Occipital lobe (tissue), 2 donors: ENCODE measurements around the gene PRUNE1. TPM values are rescaled to one million over a fixed set of nuclear protein-coding genes. Genes with fewer than 3 reads are reported as not detected.
A peak's percentile ranks its signal among the peaks of the same experiment; 100 is the strongest.

Source experiments
- DNase-seq: peaks from one replicate; lab custom pipeline; 2025; lab: John Stamatoyannopoulos, UW
- total RNA-seq: library from RNA; depleted of rRNA; stranded (reverse); fragments of >200 nt; gene quantifications from one replicate; pipeline ENCODE4 v1.2.3, GENCODE V29; 2014

Gene PRUNE1
- total RNA-seq, 1 donor from 2014 or later, result 25.3 TPM

DNA sequence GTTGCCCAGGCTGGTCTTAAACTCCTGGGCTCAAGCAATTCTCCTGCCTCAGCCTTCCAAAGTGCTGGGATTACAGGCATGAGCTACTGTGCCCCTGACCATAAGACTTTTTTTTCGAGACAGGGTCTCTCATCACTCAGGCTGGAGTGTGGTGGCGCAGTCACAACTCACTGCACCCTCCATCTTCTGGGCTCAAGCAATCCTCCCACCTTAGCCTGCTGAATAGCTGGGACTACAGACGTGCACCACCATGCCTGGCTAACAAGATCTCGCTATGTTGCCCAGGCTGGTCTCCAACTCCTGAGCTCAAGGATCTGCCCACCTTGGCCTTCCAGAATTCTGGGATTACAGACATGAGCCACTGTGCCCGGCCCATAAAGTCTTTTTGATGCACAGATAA lies 41.2 kb downstream of the PRUNE1 start:
- DNase-seq, result no peak

GRCh38 chr1:151050051-151050688 lies 41.9 kb downstream of the PRUNE1 start:
- DNase-seq, result no peak

DNA sequence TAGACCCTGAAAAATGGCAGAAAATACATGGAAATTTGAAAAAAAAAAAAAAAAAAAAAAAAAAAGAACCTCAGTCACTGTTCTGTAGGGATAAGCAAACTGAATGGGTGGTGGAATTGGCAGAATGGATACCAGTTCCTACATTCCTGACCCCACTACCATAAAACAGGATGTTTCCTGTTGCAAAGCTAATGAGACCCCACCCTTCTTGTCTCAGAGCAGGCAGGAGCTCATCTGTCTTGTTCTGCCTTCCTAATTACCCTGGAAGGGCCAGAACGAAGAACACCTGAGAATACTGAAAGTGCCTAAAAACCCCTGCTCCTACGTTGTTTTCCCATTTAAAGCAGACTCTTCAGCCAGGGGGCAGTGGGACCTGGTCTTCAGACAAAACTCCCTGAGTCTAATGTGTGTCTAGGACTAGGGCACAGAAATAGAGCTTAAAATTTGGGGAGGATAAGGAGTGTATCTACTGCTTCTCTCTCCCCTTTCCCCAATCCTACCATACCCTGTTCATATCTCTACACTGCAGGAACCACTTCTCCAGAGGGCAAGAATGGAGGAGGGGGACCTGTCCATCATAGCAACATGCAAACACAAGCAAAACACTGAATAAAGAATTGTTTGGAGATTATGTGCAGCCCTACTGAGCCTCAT lies 43.2 kb downstream of the PRUNE1 start:
- no peak for DNase-seq

- DNase-seq, result no peak
Measured at GRCh38 chr1:151054971-151055547, 46.8 kb downstream of the PRUNE1 start.

GRCh38 chr1:151055581-151055980 lies 47.3 kb downstream of the PRUNE1 start:
- no peak for DNase-seq

- DNase-seq, result no peak
Measured at GRCh38 chr1:151056149-151056548, 47.9 kb downstream of the PRUNE1 start.

DNA sequence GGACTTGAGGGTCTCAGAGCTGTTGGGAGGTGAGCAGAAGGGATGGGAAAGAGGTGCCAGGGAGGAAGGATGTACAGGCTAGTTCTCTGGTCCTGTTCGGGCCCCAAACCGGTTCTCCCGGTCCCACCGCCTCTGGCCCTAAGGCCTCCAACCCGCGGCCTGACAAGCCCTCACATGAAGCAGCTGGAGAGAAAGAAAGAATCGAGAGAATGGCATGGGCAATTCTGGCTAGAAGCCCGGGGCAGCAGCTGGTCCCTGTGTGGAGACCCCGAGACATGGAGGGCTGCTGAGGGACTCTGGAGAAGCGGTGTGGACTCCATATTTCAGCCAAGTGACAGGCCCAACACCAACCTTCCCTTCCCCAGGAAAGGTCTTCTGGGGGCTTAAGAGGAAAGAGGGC lies 50.4 kb downstream of the PRUNE1 start:
- DNase-seq, result no peak

DNA sequence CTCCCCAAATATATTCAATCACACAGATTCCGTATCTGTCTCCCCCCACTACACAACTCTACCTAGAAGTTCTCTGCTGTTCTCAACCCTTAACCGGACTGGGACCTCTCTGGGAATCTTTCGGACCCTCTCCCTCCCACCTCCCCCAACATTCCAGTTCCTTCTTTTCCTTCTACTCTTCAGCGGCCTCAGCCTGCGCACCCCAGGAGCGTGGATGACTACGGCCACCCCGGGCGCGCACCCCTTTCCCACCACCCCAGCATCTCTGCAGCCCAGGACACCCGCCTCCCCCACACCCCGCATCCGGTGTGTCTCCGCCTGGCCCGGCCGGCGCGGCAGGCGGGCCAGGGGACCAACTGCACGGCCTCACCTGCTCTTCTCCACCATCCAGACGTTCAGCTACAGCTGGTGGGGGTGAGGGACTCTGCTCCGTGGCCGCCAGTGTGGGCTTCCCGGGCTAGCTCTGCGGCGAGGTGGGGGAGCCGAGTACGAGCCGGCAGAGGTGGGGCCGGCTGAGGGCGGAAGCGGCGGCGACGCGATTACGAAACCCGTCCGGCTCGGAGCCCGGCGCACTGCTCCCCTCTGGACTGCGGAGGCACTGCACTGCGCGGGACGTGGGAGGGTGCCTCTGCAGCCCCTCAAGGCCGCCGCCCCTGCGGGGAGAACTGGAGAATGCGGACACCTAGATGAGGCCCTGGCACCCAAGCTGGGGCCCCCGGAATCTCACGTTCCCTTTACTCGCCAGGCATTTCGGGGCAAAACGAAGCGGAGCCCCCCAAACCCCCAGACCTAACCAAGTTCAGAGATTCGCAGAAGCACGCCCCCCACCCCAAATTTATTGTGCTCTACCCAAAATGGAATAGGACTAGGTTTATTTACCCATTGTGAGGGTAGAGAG lies 51.1 kb downstream of the PRUNE1 start, which contains the start of gene CDC42SE1:
Gene CDC42SE1 (minus strand): TSS at position 514 of the 898 bp plus-strand sequence. CDS start 3,892 bp downstream, outside the sequence.
- peak; percentile 74 for DNase-seq

GRCh38 chr1:151060007-151060656 lies 51.9 kb downstream of the PRUNE1 start, which contains the start of gene MLLT11:
MLLT11 (plus strand) TSS chr1:151060397; CDS start chr1:151067225, 6,828 bp downstream.
- DNase-seq, result peak; percentile 57

DNA sequence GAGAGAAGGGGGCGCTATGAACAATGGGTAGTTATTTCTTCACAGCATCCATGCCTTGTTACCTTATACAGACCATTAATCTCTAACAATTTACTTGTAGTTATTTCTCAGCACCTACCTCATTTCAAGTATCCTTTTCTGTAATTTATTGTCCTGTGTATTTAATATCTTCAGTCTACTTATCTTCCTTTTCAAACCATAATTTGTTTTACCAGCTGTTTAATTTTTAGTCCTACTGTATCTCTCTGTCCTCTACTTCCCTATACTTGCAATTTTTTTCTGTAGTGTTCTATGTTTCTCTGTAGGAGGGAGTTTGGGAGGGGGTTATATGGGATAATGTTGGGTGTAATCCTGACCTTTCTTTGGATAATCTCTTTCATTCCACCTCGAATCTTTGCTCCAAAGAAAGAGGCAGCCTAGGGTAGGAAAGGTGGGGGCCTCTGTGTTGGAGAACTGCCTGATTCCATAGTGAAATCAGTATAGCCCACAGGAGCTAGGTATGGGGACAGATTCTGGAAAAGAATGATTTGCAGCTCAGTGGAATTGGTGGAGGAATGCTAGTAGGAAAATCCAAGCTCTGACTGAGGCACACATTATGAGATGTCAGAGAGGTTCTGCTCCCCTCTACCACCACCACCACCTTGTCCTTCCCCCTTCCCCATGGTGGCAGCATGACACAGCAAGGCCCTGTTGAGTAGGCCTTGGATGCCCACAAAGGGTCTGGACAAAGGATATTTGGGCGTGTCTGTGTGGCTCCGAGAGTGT lies 52.6 kb downstream of the PRUNE1 start:
- no peak for DNase-seq

DNA sequence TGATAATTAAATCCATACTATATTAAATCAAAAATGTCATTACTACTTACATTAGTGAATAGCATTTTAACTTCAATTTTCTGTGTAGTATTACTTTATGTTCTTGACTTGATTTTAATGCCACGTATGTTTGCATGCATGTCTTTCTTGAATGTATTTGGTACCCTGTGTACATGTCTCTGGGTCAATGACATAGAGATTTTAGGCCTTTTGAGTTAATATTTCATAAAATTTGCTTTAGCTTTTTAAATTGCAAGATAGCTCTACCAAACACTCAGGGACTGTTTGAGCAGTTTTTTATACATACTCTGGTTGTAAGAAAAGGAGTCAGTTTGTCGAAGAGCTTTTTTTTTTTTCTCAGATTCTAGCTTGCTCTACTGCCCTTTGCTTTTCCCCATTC lies 53.5 kb downstream of the PRUNE1 start:
- no peak for DNase-seq

DNA sequence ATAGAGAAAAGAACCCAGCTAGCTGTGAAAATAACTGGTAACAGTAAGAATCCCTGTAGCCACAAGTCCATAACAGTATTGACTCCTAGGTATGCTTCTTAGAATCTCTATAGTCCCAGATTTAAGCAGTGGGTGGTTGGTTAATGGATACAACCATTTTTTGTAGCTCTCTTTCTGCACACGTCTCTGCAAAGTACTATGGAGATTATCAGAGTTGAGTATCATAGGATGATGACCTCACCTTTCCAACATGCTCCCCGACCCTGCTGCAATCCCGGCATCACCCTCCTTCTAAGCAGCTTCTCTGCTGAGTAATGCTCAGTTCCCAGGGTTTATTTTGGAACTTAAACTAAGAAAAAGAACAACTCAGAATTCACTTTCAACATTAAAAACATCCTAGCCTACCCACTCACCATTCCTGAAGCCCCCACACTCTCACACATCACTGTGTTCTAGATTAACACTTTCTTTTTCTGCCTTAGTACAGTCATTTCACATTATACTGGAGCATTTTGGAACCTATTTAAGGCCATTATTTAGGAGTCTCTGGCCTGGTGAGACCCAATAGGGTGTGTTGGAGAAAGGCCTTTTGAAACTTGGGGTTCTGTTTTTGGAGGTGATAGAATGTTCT lies 54.6 kb downstream of the PRUNE1 start:
- DNase-seq, result no peak

GRCh38 chr1:151065089-151065645 lies 56.9 kb downstream of the PRUNE1 start:
- no peak for DNase-seq

- DNase-seq, result no peak
Measured at GRCh38 chr1:151067185-151067584, 58.9 kb downstream of the PRUNE1 start.

DNA sequence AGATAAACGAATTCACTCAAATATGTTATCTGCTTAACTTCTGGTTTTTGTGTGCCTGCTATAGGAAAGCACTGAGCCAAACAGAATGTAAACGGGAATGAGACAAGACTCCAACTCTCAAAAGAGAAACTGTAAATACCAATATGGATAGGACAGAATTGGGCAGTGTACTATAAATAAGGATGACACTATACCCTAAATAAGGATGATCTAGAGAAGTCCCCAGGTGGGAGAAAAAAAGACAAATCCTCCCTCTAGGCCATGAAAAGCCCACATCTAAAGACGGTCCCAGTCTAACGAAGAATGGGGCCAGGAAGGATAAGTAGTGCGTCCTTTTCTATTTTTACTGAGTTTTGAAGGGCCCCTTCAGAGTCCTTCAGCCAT lies 60.8 kb downstream of the PRUNE1 start:
- DNase-seq, result no peak

DNA sequence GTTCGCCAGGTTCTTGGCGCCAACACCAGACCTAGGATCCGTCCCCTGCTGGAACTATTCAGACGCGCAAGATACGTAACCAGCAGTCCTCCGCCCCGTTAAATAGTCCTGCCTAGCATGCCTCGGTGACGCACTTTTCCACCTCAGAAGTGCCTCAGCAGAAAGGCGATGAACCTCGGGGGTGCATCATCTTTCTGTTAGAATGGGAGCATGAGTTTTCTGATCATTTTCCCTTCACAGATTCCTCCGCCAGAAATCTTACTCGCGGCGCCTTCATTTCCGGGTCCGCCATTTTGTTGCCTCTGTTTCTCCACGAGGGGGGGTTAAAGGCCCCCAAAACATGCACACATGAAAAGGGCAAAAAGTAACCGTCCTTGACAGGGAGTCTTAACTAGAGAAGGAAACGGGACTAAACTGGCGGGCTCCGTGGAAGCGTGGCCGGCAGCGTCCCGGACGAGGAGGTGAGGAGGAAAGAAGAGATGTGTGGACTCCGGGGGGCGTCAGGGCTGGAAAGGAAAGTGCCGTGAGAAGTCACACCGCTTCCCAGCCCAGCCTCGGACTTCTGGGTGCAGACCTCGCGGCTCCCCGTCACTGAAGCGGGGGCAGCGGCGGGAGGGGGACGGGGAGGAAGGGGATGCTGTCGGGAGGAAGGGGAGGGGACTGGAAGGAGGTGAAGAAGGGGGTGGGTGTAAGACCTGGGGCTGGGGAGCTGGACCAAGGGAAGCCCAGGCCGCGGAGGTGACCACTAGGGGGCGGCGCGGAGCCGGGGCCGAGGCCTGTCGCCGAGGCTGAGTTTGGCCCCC lies 62.4 kb downstream of the PRUNE1 start, which contains the start of gene GABPB2:
Gene GABPB2 (plus strand): TSS at position 288 of the 803 bp plus-strand sequence. CDS start 17,429 bp downstream, outside the sequence.
- DNase-seq, result peak; percentile 82

- no peak for DNase-seq
Measured at GRCh38 chr1:151072224-151072623, 64.0 kb downstream of the PRUNE1 start.
